HG02885 (cell line): Measurements from ENCODE around the gene GTF2E1.
"Not testable (repeated sequence)": the region's sequence is repeated elsewhere in the genome, so short reads cannot be mapped to it uniquely, and the experiment has no call there.

Experiments used
- ATAC-seq: cut with Tn5 transposase; IDR thresholded peaks from one replicate; pipeline ENCODE4 v1.9.1; 2021; ENCODE audit warnings: mild to moderate bottlenecking; ENCODE audit not compliant: unreplicated experiment, poor library complexity

Gene GTF2E1

DNA sequence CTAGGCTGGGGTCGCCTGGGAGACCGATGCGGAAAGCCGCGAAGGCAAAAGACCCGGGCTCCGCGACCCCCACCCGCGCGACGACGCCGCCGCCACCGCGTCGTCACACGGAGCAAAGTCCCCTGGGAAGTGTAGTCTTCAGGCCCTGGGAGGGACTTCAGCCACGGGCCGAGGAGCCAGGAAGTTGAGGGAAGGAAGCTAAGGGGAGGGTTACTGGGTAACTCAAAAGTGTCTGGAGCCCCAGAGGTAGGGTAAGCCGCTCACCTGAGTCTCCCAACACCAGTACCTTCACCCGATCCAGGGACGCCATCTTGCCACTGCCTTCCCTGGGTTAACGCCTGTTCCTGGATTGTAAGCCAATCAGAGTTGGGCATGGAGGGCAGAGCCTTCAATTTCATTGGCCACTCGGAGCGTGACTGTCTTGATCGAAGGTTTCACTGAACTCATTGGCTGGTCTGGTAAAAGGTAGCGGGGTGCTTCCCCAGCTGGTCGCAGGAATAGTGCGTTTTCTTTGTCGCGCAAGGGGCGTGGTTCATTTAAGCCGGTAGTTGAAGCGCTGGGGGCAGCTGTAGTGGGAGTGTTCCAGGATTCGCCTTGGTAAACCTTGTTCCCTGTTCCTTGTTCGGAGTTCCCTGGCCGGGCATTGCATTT lies at the start of gene GTF2E1, which contains the start of gene RABL3:
Gene GTF2E1 (plus strand): TSS at position 547 of the 651 bp plus-strand sequence. CDS start 7,809 bp downstream, outside the sequence.
Gene RABL3 (minus strand): TSS at position 319 of the 651 bp plus-strand sequence. CDS start 9 bp downstream, at position 310.
- peak; percentile 98 for ATAC-seq

DNA sequence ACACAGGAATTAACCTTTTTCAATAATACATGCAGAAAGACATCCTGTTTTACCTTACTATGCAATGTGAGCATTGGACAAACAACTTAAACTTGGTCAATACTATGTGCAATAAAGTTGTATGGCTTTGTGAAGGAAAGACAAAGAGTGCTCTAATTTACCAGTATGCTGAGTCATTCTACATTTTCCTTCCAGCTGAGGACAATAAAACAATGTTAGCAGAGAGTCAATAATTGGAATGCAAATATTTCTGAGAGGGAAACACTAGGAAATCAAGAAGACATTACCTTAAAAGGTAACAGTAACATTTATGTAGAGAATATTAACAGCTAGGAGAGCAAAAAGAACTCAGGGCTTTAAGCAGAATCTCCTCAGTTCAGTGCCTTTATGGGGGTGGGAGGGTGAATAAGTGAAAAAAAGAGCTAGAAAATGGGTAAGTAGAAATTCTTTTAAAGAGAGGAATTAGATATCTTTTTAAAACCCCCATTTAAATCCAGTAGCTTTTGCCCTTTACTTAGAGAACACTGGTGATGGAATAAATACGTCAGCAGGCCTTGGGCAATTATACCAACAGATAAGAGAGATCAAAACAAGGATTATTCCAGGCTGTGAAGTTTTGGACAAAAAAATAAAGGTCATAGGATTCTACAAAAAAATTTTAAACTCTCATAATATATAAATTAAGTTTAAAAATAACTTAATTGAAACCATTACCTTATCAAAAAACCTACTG lies 48.9 kb upstream of the GTF2E1 start:
- no peak for ATAC-seq

DNA sequence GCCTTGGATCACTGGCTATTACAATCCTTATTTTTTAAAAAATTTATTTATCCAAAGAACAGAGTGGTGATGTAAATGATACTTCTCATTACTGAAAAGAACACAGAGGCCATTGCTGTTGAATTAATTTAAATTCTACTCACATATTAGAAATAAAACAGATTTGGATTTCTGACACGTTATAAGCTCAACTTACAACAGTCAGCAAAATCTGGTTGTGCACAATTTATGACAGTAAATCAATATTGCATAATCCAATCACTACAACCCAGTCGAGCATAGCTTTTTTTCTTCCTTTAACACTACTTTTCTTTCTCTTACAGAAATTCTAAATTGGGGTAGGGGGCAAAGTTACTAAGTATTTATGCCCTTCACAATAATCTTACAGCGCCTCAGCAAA lies 43.2 kb upstream of the GTF2E1 start:
- no peak for ATAC-seq

DNA sequence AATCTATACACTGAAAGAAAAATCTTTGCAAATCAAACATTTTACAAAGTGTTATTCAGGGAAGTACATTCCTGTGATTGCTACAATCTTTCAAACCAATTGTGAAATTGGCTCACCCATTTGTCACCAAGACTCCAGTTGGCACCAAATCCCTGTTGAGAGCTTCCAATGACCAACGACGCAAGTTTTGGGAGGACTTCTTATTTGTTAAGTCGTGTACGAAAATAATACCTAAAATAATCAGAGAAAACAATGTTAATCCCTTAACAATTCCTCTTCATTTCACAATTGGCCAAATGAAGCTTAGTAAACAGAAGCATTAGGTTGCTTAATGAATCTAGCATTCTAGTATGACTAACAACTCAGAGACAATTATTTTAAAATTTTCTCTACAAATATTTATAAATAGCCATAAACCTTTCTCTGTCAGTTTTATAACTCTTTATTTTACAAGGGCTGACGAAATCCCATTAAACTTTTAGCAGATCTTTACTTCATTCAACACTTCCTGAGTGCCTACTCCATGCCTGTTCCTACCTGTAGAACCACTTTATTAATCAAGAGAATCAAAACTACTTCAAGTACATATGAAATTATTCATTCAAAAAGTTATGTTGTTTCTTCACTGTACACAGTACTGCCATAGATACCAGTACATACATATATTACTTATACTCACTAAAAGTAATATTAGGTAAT lies 36.5 kb upstream of the GTF2E1 start:
- no peak for ATAC-seq

DNA sequence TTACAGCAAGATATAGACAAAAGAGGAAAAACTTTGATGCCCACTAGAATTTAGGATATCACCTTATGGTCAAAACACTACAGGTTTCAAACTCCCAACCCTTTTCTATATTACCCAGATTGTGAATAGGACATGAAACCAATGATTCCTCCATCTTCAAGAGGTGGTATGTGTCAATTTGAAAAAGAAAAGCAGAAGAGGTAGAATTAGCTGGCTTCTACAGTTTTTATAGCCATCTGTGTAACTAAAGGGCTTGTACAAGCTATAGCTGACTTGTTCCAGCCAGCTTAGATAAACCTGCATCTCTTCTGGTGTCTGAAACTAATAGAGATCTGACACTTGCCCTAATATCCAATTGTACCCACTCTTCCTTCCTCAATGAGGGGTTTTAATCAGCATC lies 35.6 kb upstream of the GTF2E1 start:
- no peak for ATAC-seq

DNA sequence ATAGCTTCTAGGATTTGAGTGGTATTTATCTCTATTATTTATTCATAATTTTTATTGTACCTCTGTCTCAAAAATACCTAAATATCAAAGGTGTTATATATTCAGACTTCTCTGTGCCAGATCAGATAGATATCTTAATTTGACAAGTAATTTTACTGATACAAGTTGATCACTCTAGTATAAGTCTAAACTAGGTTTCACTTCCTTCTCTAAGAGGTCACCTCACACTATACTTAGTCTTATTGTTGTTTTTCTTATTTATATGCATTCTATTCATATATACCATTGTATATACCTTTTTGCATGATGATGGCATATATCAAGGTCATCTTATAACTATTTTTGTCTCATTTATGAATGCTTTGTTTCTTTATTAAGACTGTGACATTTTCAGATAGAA lies 34.1 kb upstream of the GTF2E1 start:
- peak; percentile 87 for ATAC-seq

DNA sequence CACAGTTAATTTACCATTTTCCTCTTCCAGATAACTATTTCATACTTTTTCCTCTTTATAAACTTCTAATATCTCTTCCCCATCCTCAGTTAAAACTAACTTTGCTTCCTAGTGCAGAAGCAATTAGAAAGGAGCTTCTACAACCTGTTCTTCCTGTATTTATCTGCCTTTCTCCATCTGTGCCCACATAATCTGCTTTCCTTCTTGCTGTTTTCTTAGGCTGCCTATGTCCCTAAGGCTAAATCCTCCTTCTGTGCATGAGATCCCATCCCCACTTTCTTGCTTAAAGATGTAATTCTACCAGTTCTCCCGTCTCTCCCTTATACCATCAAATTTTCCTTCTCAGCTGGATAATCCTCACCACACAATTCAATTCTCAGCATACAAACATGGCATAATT lies 32.2 kb upstream of the GTF2E1 start:
- ATAC-seq, result no peak

DNA sequence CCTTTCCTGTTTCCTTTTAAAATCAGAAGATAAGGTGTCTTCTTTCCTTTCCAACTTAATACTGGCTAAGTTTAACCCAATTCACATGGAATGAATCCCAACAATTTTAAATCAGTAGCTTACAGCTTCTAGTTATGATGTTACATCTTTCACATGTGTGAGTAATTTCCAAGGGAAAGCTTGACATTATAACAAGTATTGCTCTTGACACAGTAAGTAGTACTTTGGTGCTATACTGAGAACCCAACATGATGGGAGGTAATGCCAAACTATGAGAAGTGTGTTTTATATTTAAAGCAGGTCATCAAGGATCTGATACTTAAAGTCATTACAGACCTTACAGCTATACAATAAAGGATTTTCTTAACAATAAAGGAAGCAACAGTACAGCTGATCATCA lies 29.3 kb upstream of the GTF2E1 start:
- ATAC-seq, result no peak

DNA sequence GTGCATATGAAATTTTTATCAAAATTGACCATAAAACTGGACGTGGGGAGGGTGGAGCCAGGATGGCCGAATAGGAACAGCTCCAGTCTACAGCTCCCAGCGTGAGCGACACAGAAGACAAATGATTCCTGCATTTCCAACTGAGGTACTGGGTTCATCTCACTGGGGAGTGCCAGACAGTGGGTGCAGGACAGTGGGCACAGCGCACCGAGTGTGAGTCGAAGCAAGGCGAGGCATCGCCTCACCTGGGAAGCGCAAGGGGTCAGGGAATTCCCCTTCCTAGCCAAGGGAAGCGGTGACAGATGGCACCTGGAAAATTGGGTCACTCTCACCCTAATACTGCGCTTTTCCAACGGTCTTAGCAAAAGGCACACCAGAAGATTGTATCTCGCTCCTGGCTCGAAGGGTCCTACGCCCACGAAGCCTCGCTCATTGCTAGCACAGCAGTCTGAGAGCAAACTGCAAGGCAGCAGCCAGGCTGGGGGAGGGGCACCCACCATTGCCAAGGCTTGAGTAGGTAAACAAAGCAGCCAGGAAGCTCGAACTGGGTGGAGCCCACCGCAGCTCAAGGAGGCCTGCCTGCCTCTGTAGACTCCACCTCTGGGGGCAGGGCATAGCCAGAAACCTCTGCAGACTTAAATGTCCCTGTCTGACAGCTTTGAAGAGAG lies 23.2 kb upstream of the GTF2E1 start:
- ATAC-seq, result not testable (repeated sequence)

DNA sequence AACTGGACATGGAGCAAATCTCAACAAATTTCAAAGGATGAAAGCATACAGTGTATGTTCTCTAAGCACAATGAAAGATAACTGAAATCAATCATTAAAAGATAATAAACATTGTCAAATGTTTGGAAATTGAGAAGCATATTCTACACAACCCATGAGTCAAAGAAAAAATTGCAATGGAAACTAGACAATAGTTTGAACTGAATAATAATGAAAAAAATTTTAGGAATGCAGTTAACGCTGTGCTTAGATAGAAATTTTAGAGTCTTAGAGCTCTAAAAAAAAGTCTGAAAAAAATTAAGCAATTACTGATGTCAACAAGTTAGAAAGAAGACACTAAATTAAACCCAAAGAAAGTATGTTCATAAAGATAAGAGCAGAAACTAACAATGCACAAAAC lies 15.8 kb upstream of the GTF2E1 start:
- ATAC-seq, result no peak

DNA sequence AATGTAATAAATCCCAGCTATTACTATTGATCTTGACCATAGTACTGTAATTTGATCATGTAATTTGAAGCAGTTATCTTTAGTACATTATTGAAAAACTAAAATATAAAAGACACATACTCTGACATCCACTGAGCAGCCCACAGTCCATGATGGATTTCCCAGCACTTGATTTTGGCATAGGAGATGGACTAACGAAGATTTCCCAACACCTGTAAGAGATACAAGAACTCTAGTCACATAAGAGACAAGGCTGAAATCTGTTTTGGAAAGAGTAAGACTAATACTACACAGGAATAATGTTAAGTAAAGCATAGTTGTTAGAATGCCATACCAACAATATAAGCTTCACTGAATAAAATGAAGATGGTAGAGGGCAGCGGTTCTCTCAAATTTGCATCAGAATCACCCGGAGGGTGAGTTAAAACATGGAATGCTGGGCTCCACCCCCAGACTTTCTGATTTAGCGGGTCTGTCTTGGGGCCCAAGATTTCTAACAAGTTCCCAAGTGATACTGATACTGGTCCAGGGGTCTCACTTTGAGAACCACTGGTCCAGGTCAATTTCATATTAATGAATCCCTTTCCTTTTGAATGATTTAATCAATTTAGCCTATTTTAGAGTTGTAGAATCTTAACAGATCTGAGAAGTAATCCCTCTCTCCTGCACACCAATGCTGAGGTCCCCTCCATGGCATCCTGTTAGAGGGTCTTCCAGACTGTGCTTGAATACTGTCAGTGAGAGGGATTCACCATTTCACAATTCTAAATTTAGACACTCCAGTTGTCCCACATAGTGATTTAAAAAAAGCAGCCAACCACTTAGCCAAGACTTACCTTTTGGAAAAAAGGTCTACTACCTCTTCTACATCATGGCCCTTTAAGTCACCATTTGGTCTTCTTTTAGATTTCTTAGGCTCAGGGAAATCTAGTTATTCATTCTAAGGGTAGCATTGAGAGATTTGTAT lies 11.7 kb upstream of the GTF2E1 start:
- ATAC-seq, result no peak

DNA sequence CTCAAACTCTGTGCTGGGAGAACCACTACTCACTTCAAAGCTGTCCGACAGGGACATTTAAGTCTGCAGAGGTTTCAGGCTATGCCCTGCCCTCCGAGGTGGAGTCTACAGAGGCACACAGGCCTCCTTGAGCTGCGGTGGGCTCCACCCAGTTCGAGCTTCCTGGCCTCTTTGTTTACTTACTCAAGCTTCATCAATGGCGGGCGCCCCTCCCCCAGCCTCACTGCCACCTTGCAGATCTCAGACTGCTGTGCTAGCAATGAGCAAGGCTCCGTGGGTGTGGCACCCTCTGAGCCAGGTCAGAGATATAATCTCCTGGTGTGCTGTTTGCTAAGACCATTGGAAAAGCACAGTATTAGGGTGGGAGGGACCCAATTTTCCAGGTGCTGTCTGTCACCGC lies 4.5 kb upstream of the GTF2E1 start:
- not testable (repeated sequence) for ATAC-seq

DNA sequence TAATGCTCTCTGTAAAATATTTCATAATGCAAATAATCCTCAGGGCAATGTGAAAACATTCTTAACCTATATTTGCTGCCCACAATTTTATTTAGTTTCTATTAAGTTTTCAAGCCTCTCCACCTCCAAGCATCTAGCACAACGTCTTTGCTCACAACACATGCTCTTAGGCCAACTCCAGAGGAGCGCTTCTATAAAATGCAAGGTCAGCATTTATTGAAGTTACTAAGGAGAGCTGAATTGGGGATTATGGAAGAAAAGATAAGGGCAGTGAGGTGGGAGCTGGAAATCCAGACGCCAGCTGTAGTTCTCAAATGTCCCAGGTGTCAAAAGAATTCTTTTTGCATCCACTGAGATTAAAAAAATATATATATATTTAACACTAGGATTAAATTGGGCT lies 1.2 kb upstream of the GTF2E1 start:
- no peak for ATAC-seq

DNA sequence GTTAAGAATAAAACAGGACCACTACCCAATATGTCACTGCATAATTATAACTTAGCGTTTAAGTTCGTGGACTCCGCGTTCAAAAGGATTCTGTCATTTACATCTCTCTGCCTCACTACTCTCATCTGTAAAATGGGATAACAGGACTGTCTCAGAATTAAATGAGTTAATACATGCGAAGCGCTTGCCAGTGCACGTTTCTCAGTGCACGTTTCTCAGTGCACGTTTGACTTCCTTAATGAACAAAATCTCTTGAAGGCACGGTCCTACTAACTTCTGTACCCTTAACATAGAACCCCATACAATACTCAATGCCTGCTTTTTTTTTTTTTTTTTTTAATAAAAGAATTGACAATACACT lies 727 bp upstream of the GTF2E1 start:
- peak; percentile 26 for ATAC-seq

DNA sequence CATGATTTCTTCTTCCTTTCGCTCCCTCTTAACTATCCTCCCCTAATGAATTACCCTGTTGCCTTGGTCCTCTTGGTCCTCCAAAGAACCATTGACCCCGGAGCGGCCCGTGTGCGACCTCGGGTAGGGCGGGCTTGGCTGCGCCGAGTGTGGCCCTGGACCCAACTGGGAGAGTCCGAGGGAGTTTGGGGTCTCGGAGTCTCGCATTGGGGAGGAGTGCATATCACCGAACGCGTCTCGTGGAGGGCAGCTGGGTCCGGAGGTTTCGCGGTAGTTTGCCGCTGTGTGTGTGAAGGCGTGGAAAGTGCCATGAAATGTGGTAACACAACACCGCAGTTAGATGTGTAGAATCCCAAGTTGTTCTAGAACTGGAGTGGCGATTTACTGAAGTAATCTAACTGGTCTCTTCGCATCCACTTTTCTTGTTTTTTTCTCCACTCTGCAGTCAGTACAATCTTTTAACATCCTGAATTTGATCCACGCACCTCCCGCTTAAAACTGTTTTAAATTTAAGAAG lies 363 bp downstream of the GTF2E1 start:
- ATAC-seq, result peak; percentile 22

DNA sequence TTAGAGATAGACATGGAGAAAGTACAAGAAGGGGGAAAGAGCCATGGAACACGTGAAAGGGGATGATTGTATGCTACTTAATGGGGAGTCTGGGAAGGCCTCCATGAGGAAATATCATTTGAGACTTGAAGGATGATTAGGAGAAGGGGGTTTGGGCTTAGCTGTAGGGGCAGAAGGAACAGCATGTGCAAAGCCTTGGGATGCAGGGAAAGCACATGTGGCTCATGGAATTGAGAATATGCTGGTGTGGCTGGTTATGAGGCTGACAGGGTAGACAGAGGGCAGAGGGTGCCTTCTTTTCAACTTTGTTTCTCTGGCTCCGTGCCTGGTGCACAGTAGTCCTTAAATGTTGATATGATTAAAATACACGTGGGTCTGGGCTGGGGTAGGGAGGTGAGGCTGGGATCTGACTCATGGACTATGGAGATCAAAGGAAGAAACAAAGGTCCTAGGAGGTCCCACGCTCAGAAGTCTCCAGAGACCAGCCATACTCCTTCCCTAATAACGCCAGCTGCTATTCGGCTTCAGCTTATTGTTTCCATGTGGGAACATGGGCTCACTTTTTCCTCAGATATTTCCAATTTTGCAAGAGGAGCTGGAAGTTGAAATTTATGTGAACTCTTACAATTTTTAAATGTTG lies 1.1 kb downstream of the GTF2E1 start:
- no peak for ATAC-seq

DNA sequence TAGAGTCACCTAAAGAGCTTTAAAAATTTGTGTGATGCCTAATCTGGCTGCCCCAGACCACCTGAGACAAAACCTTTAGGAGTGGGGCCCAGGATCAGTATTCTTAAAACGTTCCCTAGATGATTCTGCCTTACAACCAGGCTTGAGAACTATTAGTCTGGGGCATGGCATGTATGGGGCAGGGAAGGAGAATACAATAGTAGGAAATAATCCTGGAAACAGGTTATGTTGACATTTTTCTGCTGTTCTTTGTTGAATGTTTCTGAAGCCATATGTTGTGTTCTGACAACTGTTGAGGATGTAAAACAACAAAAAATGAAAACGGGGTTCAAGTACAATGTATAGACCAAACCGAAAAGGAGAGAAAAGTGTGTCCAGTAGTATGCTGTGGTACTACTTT lies 2.9 kb downstream of the GTF2E1 start:
- ATAC-seq, result no peak

DNA sequence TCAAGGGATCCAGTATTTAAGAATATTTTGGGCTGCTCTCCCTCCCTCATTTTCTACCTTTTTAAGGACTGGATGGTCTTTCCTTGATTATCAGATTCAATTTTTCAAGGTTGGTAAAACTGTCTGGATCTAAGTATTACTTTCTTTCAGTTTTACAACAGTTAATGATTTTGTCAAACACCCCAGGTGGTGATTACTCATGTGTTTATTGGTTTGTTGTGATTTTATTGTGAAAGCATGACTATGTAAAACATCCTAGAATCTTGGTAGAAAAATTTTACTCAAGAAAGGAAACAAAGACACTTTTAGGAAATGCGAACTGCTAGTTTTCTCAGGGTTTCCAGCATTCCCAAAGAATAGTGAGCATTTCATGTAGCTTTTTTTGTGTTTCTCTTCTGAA lies 7.3 kb downstream of the GTF2E1 start:
- no peak for ATAC-seq

DNA sequence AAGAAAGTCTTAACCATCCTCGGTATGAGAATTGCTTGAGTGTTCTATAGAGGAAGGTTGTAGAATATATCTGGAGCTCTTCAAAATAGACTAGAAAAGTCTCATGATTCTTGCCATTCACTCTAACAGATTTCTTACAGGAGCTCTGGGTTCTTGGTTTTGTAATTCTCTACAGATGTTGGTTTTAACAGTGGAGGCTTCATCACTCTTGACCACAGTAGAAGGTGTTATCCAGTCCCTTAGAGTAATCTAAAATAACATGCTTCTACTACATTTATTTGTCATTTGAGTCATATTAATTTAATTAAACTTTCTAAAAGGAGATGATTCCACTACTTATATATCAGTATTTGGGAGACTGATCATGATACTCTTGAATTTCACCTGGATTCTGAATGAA lies 9.7 kb downstream of the GTF2E1 start:
- ATAC-seq, result no peak
